ENCODE results near the gene TNS1.

The TNS1 gene

DNA sequence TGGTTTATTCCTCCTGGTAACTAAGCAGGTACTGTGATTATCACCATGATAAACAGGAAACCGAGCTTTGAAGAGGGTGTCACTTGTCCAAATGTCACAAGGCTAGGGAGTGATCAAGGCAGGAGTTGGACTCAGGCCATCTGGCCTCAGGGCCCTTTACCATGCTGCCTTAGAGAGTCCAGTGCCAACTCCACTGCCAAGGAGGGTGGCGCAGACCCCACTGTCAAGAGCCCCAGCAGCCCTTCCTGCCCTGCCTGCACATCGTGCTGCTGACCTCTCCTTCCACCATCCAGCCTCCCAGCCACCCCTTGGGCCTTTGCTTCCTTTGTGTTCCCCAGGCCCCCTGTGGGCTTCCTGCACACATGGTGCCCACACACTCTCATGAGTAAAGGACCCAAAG lies 48.3 kb downstream of the TNS1 start:
- Histone ChIP-seq H3K9ac (no peak overlapping the region), H3K27ac (peak overlapping the region; percentile 61), H3K79me2 (peaks cover 63% of the 10 kb centered on the region), H3K4me3 (ENCODE audit: low read depth, low read length) (no peak overlapping the region), H2AFZ (no peak overlapping the region), H3K36me3 (ENCODE audit: control insufficient read depth, insufficient read depth, low read length) (no peaks in the 10 kb centered on the region), H3K4me1 (peaks cover 69% of the 10 kb centered on the region), H3K27me3 (ENCODE audit: control insufficient read depth, insufficient read depth, low read length) (no peaks in the 10 kb centered on the region), H3K9me3 (ENCODE audit: control insufficient read depth, low read length) (no peaks in the 10 kb centered on the region), H3K4me2 (ENCODE audit: low read length) (peak overlapping the region; percentile 38)
- TF ChIP-seq, protein P1, sequence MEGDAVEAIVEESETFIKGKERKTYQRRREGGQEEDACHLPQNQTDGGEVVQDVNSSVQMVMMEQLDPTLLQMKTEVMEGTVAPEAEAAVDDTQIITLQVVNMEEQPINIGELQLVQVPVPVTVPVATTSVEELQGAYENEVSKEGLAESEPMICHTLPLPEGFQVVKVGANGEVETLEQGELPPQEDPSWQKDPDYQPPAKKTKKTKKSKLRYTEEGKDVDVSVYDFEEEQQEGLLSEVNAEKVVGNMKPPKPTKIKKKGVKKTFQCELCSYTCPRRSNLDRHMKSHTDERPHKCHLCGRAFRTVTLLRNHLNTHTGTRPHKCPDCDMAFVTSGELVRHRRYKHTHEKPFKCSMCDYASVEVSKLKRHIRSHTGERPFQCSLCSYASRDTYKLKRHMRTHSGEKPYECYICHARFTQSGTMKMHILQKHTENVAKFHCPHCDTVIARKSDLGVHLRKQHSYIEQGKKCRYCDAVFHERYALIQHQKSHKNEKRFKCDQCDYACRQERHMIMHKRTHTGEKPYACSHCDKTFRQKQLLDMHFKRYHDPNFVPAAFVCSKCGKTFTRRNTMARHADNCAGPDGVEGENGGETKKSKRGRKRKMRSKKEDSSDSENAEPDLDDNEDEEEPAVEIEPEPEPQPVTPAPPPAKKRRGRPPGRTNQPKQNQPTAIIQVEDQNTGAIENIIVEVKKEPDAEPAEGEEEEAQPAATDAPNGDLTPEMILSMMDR (IDR thresholded peaks at IDR 0.05), result no peak

DNA sequence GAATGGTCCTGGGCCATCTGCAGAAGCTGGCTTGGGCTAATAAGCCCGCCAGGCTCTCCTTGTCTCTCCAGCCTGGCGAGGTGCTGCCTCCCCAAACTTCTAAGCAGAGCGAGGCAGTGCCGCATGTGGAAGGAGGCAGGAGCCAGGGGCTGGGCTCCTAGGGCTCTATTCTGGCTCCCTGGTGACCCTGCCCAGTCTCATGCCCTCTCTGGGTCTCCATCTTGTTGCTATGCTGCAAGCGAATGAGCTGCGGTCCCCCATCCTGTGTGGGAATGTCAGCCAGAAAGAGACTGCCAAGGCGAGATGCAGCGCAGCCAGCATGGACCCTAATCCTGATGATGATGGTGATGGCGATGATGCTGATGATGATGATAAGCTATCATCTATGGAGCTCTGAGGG lies 48.7 kb downstream of the TNS1 start:
- Histone ChIP-seq H3K27ac (peak overlapping the region; percentile 61), H2AFZ (no peak overlapping the region), H3K36me3 (ENCODE audit: control insufficient read depth, insufficient read depth, low read length) (no peaks in the 10 kb centered on the region), H3K9me3 (ENCODE audit: control insufficient read depth, low read length) (no peaks in the 10 kb centered on the region), H3K4me1 (peaks cover 74% of the 10 kb centered on the region), H3K4me2 (ENCODE audit: low read length) (peak overlapping the region; percentile 38), H3K79me2 (peaks cover 63% of the 10 kb centered on the region), H3K27me3 (ENCODE audit: control insufficient read depth, insufficient read depth, low read length) (no peaks in the 10 kb centered on the region), H3K4me3 (ENCODE audit: low read depth, low read length) (no peak overlapping the region), H3K9ac (no peak overlapping the region)
- TF ChIP-seq, protein P1 (IDR thresholded peaks at IDR 0.05), result no peak

DNA sequence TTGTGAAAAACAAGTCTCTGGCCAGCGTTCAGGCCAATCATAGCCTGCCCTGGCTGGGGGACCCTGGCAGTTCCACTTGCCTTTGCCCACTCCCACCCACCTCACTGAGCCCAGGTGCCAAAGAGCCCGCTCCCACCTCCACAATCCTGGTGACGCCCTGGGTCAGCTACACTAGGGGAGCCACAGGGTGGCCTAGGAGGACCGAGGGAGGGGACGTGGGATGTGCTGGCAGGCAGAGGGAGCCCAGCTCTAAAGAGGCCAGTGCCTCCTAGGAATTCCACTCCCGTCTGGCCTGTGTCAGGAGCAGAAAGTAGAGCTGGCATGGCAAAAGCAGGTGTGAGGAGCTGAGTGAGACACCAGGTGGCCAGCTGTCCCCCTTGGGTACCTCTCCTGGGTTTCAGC lies 49.3 kb downstream of the TNS1 start:
- Histone ChIP-seq H3K9ac (no peak overlapping the region), H3K9me3 (ENCODE audit: control insufficient read depth, low read length) (no peaks in the 10 kb centered on the region), H3K79me2 (peaks cover 63% of the 10 kb centered on the region), H3K4me3 (ENCODE audit: low read depth, low read length) (no peak overlapping the region), H3K4me1 (peaks cover 77% of the 10 kb centered on the region), H3K4me2 (ENCODE audit: low read length) (no peak overlapping the region), H2AFZ (no peak overlapping the region), H3K36me3 (ENCODE audit: control insufficient read depth, insufficient read depth, low read length) (no peaks in the 10 kb centered on the region), H3K27me3 (ENCODE audit: control insufficient read depth, insufficient read depth, low read length) (no peaks in the 10 kb centered on the region), H3K27ac (peak overlapping the region; percentile 61)
- TF ChIP-seq, protein P1 (IDR thresholded peaks at IDR 0.05), result no peak

DNA sequence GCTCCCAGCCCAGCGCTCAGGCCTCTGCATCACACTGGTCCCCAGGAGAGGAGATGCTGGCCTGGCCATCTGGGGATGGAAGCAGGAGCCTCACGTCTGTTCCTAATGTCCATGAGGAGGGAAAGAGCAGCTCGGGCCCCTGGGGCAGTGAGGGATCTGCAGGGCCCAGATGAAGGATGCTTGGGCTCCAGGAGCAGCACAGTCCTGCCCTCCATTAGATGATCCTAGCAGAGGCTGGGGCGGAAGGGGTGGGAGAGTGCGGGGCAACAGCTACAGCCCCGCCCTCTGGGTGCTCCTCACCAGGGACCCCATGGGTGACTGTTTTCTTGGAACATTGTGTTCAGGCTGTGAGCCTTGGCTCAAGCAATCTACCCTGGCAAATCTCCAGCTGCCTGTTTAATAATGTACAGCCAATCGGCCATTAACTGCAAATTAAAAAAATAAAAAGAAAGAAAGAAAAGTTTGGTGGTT lies 49.7 kb downstream of the TNS1 start:
- Histone ChIP-seq H3K9me3 (ENCODE audit: control insufficient read depth, low read length) (no peaks in the 10 kb centered on the region), H2AFZ (no peak overlapping the region), H3K4me1 (peaks cover 82% of the 10 kb centered on the region), H3K36me3 (ENCODE audit: control insufficient read depth, insufficient read depth, low read length) (no peaks in the 10 kb centered on the region), H3K9ac (no peak overlapping the region), H3K4me2 (ENCODE audit: low read length) (no peak overlapping the region), H3K27me3 (ENCODE audit: control insufficient read depth, insufficient read depth, low read length) (no peaks in the 10 kb centered on the region), H3K27ac (peak overlapping the region; percentile 61), H3K4me3 (ENCODE audit: low read depth, low read length) (no peak overlapping the region), H3K79me2 (peaks cover 64% of the 10 kb centered on the region)
- TF ChIP-seq, protein P1 (IDR thresholded peaks at IDR 0.05), result no peak

DNA sequence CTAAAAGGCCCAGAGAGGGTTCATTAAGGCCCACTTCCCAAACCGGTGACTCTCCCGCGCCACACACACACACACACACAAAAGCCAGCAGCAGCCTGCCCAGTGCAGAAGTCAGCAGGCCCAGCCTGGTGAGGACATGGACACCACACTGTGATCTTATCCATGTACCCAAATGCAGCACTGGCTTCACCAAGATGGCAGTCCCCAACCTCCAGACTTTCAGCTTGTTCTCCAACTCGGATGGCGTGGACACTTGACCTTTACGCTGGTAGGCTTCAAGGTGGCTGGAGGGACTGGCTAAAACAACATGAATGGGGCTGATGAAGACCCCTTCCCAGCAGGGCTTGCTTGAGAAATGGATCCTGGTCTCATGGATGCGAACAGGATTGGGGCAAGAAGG lies 50.4 kb downstream of the TNS1 start:
- H2AFZ ChIP-seq, result no peak overlapping the region
- H3K4me1 ChIP-seq, result peaks cover 87% of the 10 kb centered on the region
- H3K36me3 ChIP-seq (ENCODE audit: control insufficient read depth, insufficient read depth, low read length), result no peaks in the 10 kb centered on the region
- no peak overlapping the region for H3K9ac ChIP-seq
- no peak overlapping the region for H3K4me2 ChIP-seq (ENCODE audit: low read length)
- H3K4me3 ChIP-seq (ENCODE audit: low read depth, low read length), result no peak overlapping the region
- TF ChIP-seq, protein P1 (IDR thresholded peaks at IDR 0.05), result no peak
- H3K79me2 ChIP-seq, result peaks cover 70% of the 10 kb centered on the region
- no peaks in the 10 kb centered on the region for H3K27me3 ChIP-seq (ENCODE audit: control insufficient read depth, insufficient read depth, low read length)
- no peaks in the 10 kb centered on the region for H3K9me3 ChIP-seq (ENCODE audit: control insufficient read depth, low read length)
- no peak overlapping the region for H3K27ac ChIP-seq
